NCI-H128 (cell line): ENCODE measurements around the gene LYZL4.

Source experiments
- DNase-seq: peaks from one replicate; lab custom pipeline; 2025; ENCODE audit not compliant: unreplicated experiment; lab: John Stamatoyannopoulos, UW

The LYZL4 gene

DNA sequence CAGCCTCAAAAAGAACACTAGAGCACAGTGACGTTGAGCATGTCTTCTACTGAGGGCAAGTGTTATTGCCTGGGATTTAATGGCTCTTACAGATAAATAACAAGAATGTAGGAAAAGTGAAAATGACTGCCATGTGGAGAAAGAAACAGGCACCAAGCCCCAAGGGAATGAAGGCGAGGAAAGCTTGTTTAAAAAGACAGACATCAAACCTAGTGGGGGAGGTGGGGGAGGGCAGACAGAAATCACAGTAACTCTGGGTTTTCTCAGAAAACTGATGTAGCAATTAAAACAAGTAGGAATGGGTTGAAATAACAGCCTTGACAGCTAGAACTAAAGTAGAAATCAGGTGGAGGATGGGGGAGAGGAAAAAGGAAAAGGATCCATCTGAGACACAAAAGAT is 18.4 kb upstream of the LYZL4 start:
- no peak for DNase-seq

DNA sequence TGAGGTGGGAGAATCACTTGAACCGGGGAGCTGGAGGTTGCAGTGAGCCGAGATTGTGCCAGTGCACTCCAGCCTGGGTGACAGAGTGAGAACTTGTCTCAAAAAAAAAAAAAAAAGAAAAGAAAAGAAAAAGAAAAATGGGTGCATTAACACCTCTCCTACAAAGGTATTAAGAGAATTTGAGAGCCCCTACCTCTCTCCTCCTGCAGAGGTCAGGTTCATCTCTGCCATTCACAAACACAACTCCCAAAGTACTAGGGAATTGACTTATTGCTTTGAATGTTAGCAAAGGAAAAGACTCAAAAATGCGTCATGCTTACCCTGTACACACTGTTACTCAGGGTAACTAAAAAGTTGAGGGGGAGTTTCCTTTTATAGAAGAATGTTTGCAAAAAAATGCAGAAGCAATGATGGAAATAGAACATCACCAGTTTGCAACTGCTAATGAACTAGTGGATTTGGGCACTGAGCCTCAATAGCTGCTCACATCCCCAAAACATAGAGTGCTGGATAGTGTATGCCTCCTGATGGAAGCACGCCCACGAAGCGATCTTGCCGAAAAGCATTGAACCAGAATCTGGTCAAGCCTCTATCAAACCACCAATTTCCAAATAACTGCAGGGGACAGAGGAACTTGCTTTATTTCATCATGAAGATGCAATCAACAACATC is 15.5 kb upstream of the LYZL4 start:
- no peak for DNase-seq

DNA sequence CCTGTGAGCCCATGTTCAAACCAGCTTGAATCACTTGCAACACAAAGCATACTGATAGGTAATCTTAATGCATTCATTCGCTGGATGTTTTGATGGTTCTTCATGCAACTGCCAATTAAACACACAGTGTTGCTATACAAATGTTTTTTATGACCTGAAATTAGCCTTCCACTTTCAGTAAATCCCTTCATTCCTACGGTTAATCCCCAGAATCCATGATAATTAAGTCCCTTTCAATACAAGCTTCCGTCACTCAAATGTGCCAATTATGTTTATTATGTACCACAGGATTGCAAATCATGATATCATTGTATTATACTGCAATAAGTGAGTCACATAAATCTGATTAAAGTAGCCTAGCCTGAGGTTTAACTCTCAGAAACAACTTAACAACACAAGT is 14.5 kb upstream of the LYZL4 start:
- DNase-seq, result no peak

DNA sequence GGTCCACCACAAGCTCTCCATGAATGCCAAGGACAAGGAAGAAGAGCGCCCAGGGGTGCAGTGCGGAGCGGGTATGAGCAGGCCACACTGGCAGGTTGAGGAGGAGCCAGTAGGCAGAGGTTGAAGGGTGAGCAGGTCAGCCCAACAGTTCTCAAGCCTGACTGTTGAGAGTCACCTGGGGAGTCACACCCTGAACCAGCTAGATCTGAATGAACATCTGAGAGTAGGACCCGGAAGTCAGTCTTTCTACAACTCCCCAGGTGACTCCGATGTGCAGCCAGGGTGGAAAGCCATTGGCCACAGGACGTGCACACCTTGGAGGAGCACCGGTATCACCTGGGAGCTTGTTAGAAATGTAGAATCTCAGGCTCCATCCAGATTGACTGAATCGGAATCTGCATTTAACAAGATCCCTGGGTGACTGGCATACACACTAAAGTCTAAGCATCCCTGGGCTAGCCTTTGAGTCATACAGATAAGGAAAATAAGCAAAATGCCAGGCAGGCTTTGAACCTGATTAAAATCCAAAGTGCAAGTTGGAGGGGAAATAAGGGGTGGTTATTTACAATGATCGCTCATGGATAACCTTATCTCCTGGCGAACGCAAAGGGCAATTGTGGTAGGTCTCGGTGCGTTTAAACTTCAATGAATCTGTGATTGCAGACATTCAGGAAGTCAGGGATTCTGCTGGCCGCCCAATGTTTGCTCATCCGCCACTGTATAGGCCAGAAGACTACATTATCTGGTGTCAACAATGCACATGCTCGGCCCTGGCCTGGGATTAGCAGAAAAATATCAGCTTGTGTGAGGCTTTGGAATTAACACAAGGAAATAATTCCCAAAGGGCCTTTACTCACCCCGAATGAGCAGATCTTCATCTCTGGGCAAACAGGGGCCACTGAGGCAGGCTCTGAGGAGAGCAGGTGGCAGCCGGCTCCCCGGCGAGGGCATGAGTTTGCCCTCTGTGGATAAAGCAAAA is 11.7 kb upstream of the LYZL4 start:
- no peak for DNase-seq

DNA sequence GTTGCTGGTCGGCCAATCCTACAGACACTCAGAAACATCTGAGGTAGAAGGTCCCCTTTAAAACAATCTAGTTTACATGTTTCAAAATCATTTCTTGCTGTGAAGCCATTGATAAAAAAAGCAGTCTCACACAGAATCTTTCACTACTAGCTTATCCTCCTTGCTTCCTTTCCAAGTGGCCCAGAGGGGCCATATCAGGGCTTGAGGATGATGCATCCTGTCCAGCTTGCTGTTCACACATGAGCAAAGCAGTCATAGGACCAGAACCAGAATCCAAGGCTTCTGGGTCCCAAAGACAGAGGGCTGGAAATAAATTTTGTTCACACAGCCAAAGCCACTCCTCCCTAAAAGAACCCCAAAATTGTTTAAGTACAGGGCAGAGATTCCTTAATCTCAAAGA is 9.2 kb upstream of the LYZL4 start:
- no peak for DNase-seq

DNA sequence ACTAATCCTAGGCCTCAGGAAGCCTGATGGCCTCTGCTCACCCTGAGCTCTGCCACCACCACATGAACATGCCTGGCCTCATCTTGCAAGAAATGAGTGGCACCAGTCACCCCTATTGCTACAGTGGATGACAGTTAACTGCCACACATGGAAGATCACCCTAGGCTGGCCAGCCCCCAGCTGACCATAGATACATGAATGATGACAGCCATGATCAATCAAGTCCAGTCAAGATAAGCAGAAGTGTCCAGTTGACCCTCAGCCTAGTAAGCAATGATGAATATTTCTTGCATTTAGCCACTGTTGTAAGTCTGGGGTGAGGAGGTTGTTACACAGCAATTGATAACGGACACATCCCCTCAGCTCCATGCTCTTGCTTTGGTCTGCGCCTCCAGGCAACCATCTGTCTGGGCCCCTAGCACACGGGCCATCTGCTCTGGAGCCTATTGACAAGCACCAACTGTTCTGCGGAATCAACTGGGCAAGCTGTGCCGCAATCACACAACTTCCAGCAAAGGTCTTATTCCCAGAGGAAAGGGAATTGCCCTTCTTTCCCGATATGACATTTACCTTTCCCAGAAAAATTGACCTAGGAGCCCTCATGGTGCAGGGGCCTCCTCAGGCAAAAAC is 2.2 kb upstream of the LYZL4 start:
- no peak for DNase-seq

DNA sequence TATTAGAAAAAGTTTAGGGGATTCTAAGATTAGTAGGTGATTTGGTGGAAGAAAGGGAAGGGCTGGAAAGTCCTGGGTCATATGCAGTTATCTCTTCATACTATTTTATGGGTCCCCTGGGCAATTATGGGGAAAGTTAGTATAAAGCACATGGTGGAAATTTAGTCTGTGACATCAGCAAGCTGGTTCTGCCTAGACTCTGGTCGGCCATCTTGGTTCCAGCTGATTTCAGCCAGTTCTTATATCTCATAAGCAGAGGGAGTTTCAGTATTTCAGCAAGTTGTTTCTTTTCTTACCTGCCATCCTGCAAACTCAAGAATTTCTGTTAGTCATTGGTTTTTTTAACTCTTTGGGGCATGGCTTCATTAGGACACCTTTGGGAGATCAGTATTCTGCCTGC is 1.0 kb upstream of the LYZL4 start:
- no peak for DNase-seq

DNA sequence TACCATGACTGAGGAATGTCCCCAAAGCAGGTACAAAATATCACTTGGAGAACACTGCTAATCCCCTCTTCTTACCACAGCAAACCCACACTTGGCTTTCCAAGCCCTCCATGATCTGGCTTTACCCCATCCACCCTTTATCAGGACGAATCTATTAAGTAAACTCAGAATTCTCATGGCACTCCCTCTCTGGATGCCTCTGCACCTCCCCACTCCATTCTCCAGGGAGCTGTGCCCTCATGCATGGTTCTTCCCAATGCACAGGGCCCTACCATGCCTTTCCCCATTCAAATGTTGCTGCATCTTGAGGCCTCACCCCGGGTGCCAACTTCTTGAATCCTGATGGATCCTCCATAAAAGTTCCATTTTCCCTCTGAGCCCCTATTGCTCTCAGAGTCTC is 2.3 kb downstream of the LYZL4 start:
- no peak for DNase-seq

DNA sequence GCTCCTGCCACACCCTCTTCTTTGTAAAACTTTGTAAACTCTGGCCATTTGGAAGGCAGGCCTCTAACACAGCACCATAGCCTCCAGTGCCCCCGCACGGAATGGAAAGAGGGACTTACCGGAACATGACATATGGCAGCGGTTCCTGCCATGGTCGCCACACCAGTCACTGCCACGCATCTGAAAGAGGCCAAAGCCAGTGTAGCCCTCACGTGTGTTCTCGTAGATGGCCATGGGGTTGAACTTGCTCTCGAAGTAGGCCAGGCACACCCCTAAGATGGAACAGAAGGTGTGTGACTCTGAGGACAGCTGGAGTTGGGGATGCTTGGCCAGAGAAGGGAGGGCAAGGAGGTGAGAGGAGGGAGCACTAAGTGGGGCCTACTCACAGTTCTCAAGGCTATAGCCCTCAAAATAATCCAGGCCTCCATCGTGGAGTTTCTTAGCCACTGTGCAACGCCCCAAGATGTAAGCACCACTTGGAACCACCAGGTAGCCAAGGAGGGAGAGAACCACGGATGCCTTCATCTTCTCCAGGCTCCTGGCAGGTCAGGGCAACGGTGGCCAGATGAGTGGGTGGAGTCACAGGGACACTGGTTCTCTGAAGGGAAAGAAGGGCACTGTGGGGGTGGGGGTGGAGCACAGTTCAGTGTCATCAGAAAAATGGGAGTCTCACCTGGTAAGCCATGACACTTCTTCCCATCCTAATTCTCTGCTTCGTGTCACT is 3.5 kb downstream of the LYZL4 start:
- DNase-seq, result no peak

DNA sequence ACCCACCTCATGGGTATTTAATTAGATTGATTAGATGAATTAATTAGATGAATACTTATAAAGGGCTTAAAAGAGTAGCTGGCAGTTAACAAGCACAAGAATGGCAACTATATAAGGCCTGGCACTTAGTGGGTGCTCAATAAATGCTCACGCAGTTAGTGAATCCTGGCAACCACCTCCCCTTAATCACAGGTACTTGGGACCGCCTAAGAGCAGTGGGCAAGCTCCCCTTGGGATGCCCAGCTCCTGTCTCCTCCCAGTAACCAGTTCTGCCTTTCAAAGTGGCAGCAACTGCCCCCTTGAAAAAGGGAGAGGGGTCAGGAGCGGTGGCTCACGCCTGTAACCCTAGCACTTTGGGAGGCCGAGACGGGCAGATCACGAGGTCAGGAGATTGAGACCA is 4.6 kb downstream of the LYZL4 start:
- no peak for DNase-seq

DNA sequence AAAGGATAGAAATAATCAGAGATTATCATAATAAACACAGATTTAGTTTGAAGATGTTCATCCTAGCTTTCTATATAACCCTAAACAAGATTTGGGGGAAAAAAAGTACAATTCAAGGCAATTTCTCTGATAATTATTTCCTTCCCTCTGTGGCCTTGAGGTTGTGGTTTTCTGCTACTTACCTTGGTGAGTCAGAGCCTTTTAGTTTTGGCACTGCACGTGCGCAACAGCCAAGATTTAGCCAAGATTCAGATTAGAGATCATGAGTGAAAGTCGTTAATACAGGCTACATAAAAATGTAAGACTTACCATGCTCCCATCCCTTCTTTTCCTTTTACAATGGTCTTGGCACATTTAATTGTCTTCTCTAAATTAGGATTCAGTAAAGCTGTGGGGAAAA is 6.7 kb downstream of the LYZL4 start:
- no peak for DNase-seq

DNA sequence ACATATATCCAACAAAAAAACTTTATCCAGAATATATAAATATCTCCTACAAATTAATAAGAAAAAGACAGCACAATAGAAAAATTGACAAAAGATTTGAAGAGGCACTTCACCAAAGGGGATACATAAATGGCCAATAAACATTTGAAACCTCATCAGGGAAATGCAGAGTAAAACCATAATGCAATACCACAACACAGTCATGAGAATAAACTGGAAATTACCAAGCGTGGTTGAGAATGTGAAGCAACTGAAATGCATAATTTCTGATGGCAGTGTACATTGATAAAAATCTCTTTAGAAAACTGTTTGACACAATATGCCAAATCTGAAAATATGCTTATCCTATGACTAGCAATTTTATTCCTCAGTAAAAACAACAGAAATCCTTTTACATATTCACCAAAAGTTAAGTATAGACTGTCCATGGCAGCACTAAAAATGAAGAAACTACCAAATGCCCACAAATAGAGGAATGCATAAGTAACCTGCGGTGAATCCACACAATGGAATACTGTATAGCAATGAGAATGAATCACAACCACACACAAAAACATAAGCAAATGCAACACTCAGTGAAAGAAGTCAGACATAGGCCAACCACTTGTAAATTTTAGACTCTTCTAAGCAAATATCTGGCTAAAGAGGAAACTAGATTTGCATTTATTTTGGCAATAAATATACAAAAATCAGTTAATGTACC is 7.9 kb downstream of the LYZL4 start:
- DNase-seq, result no peak

DNA sequence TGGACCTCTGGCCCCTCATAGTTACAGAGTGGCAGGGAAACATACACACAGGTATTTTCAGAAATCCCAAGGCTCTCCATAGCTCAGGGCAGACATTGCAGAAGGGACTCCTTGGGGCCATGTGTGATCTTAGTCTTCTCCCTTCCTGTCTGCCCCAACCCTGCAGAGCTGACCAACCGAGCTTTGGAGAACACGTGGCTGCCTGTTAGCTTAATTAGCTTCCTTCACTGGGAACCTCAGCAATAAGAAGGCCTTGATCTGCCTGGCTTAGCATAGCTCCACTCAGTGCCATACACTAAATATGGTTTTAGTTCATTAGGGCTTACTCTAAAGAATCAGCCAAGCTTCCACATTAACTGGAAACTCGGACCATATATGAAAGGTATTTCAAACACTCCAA is 12.3 kb downstream of the LYZL4 start:
- DNase-seq, result no peak

DNA sequence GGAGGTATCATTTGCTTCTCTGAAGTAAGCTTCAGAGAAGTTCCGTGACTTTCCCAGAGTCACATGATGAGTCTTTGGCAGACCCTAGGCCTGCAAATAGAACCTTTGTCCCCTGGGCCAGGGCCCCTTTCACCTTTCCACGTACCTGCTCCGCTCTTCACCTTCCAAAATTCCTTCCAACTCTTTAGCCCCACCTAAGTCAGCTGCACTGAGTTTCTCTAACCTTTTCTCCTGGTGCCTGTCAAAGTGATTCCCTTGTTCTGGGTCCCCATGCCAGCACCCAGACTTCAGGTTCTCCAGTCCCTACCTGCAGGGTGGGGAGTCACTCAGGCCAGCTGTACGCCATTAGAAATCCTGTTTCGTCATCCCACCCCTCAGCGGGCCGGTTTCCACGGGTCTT is 12.8 kb downstream of the LYZL4 start:
- DNase-seq, result no peak

DNA sequence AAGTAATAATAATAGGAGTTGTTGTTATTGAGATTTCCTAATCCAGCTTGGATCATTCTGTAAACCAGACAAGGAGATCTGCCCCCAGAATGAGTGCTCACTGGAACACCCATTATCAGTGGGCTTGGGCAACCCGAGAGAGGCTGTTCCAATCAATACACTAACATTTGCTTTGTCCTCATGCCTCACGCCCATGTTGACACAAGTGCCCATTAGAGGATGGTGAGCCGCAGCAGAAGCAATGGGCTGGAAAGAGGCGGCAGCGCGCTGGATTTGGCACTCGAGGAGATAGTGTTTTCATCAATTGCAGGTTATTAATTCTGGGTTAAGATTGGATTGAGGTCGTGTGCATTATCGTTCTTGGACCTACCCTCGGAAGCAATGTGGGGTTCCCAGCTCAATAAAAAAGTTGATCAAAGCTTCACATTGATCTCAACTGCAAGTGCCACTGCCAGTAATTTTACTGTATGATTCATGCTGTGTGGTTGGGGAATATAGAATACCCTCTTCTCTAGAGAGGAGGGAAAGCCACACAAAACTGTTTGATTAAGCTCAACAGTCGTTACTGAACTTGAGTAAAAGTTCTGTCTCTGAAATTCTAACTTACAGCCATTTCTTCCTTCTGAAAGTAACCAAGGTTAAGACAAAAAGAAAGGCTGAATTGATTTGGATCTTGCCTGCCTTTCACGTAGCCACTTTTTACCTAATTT is 15.7 kb downstream of the LYZL4 start:
- DNase-seq, result no peak

DNA sequence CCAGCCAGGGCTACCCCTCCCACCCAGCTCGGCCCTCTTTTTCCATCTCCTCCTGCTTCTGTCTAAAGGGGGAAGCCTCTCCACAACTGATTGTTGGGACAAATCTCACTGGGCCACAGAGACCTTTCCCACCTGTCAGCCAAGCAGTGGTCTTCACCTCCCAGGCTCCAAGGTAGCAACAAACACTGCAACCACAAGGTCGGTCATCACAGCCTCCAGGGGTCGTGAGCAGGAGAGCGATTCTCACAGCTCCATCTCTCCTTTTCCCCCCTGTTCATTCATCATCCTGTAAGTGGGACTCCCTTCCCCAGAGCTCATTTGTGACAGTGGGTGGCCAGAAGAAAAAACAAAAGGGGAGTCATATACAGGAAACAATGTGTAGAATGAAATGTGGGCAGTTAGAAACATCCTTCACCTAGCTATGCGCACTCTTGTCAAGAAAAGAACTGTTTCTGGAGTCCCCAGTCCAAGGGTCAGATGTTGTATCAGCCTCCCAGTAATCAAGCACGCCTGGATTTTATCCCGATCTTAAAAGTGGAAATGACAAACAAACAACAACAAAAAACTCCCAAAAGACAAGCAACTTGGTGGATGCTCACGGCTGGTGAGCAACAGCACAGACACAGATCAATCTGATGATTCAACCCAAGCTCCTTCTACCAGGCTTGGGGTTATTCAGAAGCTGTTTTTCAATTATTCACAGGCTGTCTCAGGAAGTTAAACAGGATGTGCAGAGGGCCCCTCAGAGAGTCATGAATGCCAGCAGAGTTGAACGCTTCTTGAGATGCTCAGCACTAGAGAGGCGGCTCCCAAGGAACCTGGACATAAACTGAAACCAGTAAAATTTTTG is 22.4 kb downstream of the LYZL4 start:
- no peak for DNase-seq

DNA sequence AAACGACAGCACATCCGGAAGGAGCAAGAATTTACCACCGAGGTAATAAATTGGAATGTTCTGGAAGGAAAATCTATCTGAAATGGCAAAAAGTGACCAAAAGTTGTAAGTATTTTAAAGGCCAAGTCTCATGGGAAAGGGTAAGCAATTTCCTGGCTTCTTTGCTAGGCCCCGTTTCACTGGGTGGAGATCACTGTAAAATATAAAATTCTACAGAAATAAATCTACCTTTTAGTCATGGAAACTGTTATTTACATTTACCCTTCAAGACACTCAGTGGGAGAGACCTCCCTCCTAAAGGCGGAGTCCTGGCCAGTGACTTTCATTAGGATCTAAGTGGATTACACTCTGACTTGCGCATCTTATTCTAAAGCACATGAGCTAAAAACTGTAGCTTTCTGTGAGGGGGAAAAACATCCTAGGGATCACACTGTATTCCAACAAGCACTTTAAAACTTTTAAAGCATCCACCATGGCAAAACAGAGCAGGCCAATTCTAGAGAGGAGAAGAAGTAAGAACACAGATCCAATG is 28.8 kb downstream of the LYZL4 start:
- DNase-seq, result no peak

DNA sequence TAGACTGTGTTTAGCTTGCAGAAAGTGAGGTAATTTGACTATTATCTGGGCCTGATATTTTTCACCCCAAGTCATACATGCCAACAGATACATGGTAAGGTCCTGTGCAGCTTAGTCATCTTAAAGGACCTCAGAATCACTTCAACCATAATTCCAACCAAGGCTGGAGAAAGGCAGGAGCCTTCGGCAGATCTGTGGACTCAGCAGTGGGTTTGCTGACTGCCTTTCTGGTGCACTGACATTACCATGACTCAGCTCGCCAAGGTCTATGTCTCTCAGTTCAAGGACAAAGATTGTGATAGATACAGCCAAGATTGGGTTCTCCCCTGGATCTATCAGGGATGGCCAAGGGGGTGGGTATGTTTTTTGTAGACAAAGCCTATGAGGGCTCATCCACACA is 32.7 kb downstream of the LYZL4 start:
- no peak for DNase-seq

DNA sequence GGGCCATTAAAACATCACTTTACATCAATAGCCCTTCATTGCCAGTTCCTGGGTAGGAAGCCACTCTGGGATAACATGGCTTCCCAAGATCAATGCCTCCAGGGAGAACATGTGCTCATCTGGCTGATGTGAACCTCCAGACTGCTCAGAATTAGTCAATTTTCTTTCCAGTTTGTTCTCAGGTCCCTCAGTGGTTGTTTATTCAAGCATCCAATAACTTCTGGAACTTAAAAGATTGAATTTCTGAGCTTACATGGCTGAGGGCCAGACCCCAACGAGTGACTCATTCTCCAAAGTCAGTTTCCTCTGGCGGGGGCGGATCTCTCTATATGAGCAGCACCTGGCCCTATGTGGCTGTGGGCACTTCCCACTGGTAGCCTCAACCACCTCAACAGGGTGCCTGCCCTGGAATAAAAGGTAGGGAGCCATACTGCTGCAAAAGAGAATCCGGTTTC is 34.0 kb downstream of the LYZL4 start:
- no peak for DNase-seq
